Fibroblast of gingiva (primary cell): ENCODE data around the gene VSNL1.

ENCODE experiments used
- DNase-seq: peaks from one replicate; pipeline ENCODE4 v3.0.0-alpha.2; 2011; ENCODE audit warnings: low read depth

The VSNL1 gene

DNA sequence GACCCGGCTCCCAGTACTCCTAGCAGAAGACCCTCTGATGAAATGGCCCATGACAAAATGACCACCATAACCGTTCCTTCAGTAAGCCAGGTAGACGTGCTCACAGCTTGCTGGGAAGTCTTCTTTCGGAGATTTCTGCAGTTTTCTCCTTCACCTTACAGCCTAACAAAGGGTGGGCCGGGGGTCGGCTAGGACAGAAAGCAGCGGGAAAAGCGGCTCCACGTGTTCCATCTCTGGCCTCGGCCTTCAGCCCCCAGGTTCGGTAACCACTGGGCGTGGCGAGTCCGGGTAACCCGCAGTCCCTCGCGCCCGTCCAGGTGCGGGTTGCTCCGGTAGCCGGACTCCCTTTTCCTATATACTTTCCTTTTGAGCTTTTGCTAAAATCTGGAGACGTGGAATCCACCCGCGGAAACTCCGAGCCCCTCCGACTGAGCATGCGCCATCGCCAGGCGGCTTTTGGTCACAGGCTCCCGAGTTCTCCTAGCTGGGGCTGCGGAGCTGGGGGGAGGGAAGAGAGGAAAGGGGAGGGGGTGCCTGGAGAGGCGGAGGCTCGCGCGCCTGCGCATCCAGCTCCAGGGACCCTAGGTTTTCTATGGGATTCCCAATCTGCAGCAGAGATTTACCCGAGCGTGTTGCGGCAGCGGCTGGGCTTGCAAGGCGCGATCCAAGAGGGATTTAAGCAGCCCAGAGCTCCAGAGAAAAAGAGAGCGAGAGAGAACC lies at the start of gene VSNL1:
TSS of gene VSNL1 (plus strand) at position 604 of the 720 bp plus-strand sequence. CDS start 51,379 bp downstream, outside the sequence.
- peak; percentile 13 for DNase-seq

DNA sequence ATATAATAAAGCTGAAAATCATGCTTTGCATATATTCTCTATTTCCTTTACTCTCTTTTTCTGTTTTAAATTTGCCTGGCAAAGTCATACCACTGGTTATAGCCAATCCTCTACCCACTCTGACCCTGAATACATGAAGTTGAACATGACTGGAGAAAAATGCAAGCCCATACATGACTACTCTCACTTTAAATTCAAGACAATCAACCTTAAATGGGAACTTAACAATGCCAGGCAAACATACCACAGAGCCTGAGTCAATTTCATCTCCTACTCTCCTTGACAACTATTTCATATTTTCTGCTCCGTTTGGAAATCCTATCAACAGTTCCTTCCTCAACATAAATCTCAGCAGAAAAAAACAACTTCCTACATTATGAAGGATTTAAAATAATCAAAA lies 44.9 kb upstream of the VSNL1 start:
- no peak for DNase-seq

DNA sequence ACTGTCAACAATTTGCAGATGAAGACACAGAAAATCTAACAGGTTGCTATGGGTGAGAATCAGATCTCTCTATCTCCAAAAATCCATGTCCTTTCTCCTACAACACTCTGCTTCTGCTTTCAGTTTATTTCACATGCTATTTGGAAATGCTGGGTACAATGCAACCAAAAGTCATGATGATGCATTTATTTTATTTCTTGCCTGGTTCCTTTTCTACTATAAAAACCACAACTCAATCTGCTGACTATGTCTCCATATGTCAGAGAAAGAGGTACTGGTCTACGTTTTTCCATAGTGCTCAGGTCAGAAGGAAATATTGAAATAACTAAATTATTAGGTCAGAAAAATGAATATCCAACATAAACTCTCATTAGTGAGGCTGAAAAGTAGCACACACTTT lies 42.8 kb upstream of the VSNL1 start:
- DNase-seq = no peak

DNA sequence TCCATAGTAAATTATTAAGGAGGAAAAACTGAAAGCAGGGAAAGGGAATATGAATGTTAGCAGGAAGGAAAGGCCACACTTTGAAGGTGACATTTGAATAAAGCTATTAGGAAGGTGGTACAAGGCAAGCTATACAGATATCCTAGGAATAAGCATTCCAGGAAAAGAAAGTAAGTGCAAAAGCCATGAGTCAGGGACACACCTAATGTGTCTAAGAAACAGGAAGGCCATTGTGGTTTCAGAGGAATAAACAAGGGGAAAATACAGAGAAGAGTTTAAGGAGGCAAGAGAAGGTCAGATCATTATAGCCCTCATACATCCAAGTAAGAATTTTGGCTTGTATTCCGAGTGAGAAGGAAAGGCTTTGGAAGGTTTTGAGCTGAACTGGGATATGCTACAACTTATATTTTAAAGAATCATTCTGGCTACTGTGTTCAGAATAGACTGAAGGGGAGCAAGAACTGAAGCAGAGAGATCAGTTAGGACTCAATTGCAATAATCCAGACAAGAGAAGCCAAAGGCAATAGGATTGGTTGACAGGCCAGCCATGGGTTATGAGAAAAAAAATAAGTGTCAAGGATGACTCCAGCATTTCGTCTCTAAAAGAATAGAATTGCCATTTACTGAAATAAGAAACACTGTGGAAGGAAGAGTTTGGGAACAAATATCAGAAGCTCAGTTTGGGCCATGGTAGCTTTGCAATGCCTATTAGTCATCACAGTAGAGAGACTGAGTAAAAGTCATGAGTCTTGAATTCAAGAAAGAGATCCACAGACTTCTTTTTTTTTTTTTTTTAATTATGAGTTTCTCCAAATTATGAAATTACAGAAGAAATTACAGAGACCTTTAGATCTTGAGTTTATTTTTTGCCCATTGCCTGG lies 33.5 kb upstream of the VSNL1 start:
- no peak for DNase-seq

DNA sequence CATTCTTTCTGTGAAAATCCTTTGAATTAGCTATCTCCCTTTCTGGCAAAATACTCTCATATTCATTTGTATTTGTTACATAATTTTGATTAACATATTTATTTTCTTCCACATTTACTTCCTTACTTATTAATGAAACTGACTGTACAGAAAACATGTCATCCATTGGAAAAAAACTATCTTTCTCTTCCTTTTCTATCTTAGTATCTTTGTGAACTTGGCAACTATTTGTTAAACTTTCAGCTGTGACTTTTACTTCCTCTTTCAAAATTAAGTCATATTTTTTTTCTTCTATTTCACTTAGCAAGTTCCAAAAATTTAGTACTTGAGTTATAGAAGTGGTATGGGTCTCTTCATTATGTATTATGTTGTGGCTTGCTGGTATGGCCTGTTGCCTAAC lies 24.8 kb upstream of the VSNL1 start:
- DNase-seq = no peak

DNA sequence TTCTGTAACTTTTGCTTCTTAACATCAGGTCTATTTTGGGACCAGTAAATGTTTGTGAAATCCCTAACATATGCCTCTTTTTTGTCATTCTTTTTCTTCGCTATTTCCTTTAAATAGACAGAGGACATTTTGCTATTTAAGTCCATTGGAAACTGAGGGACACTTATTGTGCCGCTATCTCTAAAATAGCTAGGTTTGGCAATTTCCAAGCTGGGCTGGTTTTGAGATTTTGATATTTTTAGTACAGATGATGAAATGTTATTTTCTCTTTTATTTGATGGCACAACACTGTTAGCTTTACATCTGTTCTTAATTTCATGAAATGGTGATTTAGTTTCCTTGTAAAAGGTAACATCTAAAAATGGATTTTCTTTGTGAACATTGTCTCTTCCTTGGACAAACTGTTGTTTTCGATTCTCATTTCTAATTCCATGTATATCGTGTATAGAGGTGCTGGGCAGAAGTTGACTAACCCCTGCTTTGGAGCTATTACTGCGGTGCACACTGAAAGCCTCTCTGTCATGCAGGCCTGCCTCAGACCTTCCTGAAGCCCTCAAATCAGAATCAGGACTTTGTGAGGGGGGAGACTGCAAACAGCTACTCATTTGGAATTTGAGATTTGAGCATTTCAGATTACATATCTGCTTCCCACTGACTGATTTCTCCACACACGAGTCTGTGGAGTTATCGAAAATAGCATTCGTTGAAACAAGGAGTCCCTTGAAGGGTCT lies 22.9 kb upstream of the VSNL1 start:
- no peak for DNase-seq

DNA sequence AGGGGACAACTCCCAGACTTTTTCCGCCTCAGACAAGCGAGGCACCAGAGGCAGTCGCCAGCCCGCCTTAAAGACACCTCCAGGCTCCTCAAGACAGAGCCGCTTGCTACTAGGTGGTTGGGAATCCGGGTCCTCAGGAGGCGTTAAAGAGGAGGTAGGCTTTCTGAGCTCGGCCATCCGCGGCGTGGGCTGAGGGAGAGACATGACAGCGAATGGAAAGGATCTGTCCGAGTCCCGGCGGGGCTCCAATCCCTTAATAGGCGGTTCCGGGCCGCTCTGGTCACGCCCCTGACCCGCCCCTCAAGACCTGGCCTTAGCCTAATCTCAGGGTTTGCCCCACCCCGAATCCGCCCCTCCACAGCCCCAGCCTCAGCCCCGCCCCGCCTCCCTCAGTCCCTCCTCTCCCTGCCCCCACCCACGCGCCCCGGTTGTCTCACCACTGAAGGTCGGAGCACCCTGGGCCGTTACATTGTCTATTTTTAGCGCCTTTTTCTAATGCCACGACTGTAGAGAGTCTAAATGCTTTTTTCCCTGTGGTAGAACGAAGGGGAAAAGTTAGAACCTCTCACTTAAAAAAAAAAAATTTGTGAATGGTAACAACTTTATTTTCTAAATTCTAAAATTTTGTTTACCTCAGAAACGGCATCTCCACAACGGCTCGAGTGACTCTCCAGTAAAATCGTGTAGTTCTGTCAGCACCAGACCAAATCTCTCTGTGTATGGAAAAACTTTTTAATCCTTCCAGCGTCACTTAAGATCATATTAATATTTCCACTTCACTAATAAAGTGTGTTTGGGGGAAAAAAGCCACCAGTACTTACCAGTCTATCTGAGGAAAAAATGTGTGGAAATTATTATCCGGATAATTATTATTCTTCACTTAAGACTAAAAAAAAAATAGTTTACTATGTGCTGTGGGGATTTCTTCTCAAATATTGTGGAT lies 22.0 kb upstream of the VSNL1 start, which contains the start of gene RAD51AP2:
TSS of gene RAD51AP2 (minus strand) at position 229 of the 943 bp plus-strand sequence. CDS start at position 204, 25 bp downstream.
- peak; percentile 49 for DNase-seq

DNA sequence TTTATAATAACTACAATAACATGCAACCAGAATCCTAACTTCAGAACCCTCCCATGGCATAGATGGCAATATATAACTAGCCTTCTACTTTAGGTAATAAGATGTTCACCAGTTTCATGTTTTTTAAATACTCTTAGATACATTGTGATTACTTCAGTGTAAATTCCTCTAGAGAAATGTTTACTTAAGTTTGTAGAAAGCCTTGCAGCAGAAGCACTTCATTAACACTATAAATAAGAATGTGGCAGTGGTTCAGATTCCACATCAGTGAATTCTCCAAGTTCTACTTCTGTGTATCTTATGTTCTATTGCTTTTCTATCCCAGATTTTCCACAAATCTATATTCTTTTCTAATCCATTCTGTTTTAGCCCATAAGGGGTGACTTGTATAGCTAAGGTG lies 21.0 kb upstream of the VSNL1 start:
- no peak for DNase-seq

DNA sequence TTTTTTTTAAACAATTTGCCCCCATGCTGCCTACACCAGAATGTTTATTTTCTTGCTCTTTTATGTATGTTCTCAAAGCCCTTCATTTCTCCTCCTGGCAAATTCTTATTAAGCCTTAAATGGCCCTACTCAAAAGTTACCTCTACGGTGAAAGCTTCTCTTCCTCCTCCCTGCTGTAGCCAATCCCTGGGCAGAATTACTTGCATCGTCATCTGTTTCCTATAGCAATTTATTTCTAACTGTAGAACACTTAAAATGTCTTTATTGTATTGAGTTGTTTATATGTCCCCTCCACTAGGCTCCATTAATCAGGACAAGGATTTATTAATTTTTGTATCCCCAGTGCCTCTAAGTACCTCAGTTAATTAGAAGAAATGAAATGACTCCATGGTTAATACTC lies 19.7 kb upstream of the VSNL1 start:
- DNase-seq = no peak

DNA sequence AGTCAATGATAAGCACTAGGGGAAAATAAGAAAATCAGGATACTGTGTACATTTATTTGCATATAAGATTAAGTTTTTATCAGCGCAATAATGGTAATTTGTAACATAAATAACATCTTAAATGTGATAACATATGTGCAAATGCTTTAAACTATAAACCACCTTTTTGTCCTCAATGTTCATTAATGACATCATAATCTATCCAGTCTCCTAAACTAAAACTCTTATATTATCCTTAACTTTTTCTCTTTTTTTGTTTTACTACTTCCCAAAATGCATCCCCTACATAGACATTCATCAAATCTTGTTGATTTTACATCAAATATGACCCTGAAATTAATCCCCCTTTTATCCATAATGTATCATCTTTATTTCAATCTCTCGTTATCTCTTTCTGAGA lies 18.9 kb upstream of the VSNL1 start:
- no peak for DNase-seq

DNA sequence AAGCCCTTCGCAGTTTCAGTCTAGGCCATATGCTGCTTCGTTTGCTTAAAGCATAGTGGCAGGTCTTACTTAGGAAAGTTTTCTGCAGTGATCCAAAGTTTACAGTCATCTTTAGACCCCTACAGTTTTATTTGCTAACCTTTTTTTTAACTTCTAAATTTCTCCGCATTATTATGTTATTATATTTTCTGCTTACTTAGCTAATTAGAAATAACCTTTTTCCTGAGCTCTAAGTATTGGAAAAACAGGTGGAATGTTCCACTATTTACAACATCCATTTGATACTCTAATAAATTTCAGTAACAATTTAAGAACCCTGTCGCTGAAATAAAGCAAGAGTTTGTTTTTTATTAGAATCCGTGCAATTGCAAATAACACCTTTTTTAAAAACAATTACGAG lies 18.2 kb upstream of the VSNL1 start:
- no peak for DNase-seq

DNA sequence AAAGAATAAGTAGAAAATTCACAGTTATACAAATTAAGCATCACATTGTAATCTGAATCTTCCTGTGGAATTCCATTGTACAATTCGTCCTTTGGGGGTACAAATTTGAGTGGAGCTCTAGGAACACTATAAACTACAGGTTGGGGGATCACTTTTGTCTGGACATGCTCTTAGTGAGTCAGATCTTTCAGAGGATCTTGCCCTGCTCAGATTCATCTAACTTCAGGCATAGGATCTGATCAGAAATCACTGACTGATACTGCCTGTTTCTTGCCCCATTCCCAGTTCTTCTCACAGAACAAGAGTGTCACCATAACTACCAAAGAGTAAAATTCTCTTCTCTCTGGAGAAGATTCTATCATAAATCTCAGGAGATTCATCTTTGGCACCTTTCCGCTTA lies 10.7 kb upstream of the VSNL1 start:
- DNase-seq = no peak

DNA sequence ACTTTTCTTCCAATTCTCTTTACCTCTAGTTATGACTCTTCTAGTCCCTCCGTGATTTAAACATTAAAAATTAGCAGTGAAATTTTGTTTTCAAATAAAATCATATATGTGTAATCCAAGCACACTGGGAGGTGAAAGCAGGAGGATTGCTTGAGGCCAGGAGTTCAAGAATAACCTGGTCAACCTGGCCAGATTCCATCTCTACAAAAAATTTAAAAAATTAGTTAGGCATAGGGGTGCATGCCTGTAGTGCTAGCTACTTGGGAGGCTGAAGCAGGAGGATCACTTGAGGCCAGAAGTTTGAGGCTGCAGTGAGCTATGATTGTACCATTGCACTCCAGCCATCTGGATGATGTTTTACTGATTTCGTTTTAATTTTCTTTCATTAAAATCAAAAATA lies 7.0 kb upstream of the VSNL1 start:
- DNase-seq = no peak

DNA sequence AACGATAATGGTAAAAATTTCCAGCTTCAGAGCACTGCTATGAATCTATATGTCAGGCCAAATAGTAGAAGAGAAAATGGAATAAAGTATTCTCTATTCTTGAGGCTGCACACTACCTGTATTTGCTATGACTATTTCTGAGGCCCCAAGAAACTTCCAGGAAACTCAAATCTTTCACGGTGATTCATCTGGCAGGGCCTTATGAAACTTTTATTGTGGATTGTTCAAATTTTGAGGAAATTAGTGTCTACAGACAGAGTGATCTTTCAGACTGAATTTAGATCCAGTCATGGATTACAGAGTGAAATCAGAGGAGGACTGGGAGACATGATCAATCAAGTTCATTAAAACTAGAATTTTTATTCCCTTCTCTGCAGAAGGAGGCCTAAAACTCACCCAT lies 4.1 kb upstream of the VSNL1 start:
- DNase-seq = no peak

DNA sequence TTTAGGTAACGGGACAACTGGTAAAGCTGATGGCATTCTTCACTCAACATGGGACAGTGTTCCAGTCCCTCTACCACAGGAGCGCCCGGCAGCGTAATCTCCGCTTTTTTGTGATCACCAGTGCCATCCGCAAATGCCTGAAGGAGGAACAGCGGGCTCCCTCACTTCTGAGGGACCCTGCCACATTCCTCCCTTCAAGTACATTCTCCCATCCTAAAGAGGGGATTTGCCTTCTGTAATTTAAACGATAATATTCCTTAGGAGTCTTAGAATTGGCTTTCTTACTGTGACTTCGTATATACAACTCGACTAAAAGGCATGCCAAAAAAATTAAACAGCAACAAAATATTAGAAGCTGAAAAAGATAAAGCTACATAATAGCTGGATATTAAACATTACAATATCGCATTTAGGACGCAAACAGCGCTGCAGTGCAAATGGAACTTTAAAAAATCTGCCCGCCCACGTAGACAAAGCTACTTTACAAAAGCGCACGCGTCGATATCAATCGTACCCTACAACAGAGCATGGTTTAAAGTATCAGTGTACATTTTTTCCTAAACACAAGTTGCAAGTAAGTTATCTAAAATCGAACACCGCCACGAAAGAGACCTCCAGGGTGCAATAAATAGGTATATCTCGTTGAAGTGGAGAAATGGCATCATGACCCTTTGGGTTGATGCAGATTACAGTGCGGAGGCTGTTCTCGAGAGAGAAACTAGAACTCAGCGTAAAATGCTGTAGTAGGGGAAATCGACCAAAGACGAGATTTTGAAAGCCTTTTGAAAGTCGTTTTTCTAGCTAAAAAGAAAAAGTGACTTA lies 2.3 kb upstream of the VSNL1 start:
- DNase-seq = no peak

DNA sequence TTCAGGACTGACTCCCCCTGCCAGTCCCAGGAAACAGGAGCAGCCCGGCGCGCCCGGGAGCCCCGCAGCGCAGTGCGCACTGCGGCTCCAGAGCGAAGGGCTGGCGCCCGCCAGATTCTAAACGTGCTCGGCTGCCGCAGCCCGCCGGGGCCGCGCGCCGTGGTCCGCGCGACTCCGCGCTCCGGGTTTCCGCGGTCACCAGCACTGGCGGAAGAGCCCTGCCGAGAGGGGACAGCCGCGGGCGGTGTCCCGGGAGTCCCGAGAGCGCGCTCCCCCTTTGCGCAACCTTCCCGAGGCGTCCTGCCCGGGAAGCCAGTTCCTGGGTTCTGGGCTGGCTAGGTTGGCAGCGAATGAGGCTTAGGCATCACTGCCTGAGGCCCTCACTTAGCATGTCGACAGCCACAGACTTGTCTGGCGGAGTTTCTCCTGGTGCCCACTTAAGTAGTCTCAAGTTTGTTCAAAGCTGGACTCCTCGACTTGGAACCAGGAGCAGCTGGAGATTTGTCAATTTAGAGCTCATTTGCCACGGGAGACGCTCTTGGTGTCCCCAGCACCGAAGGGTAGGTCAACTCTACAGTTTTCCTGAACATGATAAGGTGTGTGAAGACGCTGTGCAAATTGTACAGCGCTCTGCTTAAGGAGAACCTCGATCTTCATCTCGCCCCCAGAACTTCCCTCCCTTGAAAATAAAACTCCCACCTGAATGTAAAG lies 1.5 kb upstream of the VSNL1 start:
- peak; percentile 42 for DNase-seq

DNA sequence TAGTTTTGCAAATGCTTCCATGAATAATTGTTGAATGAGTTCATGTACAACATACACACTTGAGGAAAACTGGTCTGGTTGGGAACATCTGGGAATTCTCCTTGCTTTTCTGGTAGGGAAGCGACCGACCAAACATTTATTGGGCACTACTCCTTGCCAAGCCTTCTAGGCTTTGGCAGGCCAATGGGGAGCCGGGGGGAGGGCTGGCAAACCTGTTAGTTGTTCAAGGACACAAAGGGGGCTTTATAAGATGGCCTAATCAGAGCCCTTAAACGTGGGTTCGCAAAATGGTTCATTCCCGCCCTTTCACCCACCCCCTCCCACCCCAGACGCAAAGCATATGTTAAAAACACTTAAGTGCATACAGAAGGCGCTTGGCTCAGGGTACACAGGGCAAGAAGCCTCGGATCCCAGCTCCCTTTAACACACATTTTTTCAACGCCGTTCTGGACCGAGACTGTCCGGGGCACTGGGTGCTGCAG lies 844 bp upstream of the VSNL1 start:
- no peak for DNase-seq

DNA sequence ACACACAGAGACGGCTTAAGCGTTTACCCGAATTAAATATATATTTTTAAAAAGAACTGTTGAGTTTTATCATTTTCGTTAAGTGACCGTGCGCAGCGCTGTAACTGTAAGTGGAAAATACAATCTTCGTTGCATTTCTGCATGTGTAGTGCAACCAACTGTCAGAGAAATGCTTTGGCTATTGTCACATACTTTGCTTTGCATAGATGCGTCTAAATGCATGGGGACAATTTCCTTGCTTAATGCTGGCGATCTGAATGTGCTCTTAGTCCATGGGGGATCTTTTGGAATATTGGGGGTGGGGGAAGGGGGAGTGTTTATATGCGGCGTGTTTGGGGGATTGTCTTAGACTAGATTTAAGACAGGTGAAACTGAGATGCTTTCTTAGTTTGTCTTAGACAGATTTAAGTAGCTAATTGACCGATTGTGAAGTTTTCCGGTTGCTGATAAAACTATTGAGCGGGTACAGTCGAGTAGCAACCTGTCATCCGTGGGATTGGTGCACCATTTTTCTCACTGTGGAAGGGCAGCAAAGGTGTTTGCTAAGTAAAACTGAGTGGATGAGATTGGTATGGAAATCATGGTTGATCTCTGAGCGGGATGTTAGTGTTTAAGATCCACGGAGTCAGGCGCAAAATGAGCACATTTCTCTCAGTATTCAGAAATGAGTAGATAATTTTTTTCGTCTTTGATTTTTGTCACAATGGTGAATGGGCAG lies 476 bp downstream of the VSNL1 start:
- DNase-seq = no peak

DNA sequence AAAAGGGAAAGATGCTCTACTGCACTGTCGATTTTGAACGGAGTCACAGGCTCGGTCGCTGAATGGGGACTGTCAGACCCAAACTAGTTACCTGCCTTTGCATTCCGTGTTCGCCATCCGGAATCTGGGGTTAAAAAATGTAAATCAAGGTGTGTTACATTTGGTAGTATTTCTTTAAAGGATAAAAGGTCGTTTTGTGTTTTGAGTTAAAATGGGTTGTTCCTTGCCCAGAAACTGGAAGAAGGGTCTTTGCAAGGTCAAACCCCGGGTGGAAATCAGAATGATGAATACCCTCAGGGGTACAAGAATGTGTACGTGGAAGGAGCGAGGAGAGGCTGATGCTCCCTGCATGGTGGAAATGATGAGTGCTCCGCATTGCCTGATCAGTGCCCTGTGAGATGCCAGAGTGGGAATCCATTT lies 1.0 kb downstream of the VSNL1 start:
- no peak for DNase-seq
